IMR-90 (cell line): ENCODE measurements around the gene NME7. TPM values are rescaled to one million over a fixed set of nuclear protein-coding genes. Genes with fewer than 3 reads are reported as not detected.

ENCODE experiments used
- ATAC-seq: fragments of 200-7000 bp; cut with Tn5 transposase; 2 replicates; pipeline ENCODE4 v1.9.1; 2020; ENCODE audit warnings: low read depth, mild to moderate bottlenecking, moderate library complexity
- BruUV-seq: library from RNA; stranded (reverse); fragments of 400-500 nt; replicated peaks from 2 replicates; lab custom pipeline; 2021; lab: Mats Ljungman, UMichigan
- CTCF ChIA-PET: fragments of 300-600 bp; formaldehyde crosslinking; extraction: SDS; loops from one replicate; lab custom pipeline; 2021; ENCODE audit warnings: antibody characterized with exemption; lab: Yijun Ruan, JAX
- POLR2A ChIA-PET: fragments of 300-600 bp; sonication (Branson Sonifier 250); formaldehyde crosslinking; loops from one replicate; lab custom pipeline; 2022; ENCODE audit warnings: antibody characterized with exemption; ENCODE audit not compliant: unreplicated experiment; lab: Charles Lee
- DNase-seq: peaks from one replicate; pipeline ENCODE4 v3.0.0; 2013
- H2AFZ ChIP-seq: replicated peaks from 2 replicates; pipeline ENCODE3; 2013; ENCODE audit warnings: low read length, mild to moderate bottlenecking; ENCODE audit not compliant: poor library complexity
- H2AK5ac ChIP-seq: 2 replicates; pipeline ENCODE4 v1.6.1; 2013; ENCODE audit warnings: low read depth, low read length, inconsistent platforms
- H2AK9ac ChIP-seq: replicated peaks from 2 replicates; pipeline ENCODE3; 2013; ENCODE audit warnings: mild to moderate bottlenecking, low read depth, low read length, moderate library complexity; ENCODE audit not compliant: poor library complexity
- H2BK120ac ChIP-seq: 2 replicates; pipeline ENCODE4 v1.6.1; 2013; ENCODE audit warnings: low read depth, low read length, inconsistent platforms
- H2BK15ac ChIP-seq: 3 replicates; pipeline ENCODE4 v1.6.1; 2013; ENCODE audit warnings: low read depth, low read length, inconsistent platforms
- H2BK20ac ChIP-seq: 2 replicates; pipeline ENCODE4 v1.6.1; 2013; ENCODE audit warnings: low read depth, mild to moderate bottlenecking, inconsistent platforms, low read length, moderate library complexity
- H2BK5ac ChIP-seq: 2 replicates; pipeline ENCODE4 v1.6.1; 2013; ENCODE audit warnings: mild to moderate bottlenecking, low read depth, low read length, inconsistent platforms; ENCODE audit not compliant: poor library complexity, severe bottlenecking
- H3K14ac ChIP-seq: replicated peaks from 2 replicates; pipeline ENCODE4 v1.6.1; 2013; ENCODE audit warnings: low read depth, low read length, inconsistent platforms
- H3K18ac ChIP-seq: 2 replicates; pipeline ENCODE4 v1.6.1; 2013; ENCODE audit warnings: low read depth, low read length, control low read depth
- H3K23ac ChIP-seq: 2 replicates; pipeline ENCODE4 v1.6.1; 2013; ENCODE audit warnings: low read depth, low read length, inconsistent platforms
- H3K27ac ChIP-seq: 2 replicates; pipeline ENCODE4 v1.5.1; 2013; ENCODE audit warnings: mild to moderate bottlenecking, control low read depth, low read length; ENCODE audit not compliant: insufficient read depth
- H3K27me3 ChIP-seq: 2 replicates; pipeline ENCODE4 v1.6.1; 2013; ENCODE audit warnings: low read length; ENCODE audit not compliant: control insufficient read depth, insufficient read depth
- H3K36me3 ChIP-seq: 2 replicates; pipeline ENCODE4 v1.6.1; 2013; ENCODE audit warnings: low read length, mixed read lengths; ENCODE audit not compliant: control insufficient read depth, insufficient read depth
- H3K4ac ChIP-seq: 2 replicates; pipeline ENCODE4 v1.6.1; 2013; ENCODE audit warnings: low read depth, low read length, inconsistent platforms
- H3K4me1 ChIP-seq: 2 replicates; pipeline ENCODE4 v1.6.1; 2013; ENCODE audit warnings: low read length, mixed read lengths; ENCODE audit not compliant: control insufficient read depth, insufficient read depth
- H3K4me2 ChIP-seq: 2 replicates; pipeline ENCODE4 v1.6.1; 2013; ENCODE audit warnings: low read depth, mild to moderate bottlenecking, control low read depth, low read length, moderate library complexity
- H3K4me3 ChIP-seq: 2 replicates; pipeline ENCODE4 v1.5.1; 2013; ENCODE audit warnings: low read depth, mild to moderate bottlenecking, control low read depth, low read length, moderate library complexity; ENCODE audit not compliant: insufficient read depth
- H3K56ac ChIP-seq: 2 replicates; pipeline ENCODE4 v1.6.1; 2013; ENCODE audit warnings: low read length, inconsistent platforms; ENCODE audit not compliant: insufficient read depth; ENCODE audit errors: extremely low read depth
- H3K79me1 ChIP-seq, 2 experiments: 2 replicates each; pipeline ENCODE4 v1.6.1; 2013; ENCODE audit warnings: low read length in 2 of 2, inconsistent platforms in 1 of 2, low read depth in 1 of 2
- H3K9ac ChIP-seq: 2 replicates; pipeline ENCODE4 v1.6.1; 2013; ENCODE audit warnings: low read depth, low read length, control low read depth
- H3K9me1 ChIP-seq: 2 replicates; pipeline ENCODE4 v1.6.1; 2013; ENCODE audit warnings: low read length, inconsistent platforms; ENCODE audit not compliant: insufficient read depth
- H3K9me3 ChIP-seq: 2 replicates; pipeline ENCODE4 v1.6.1; 2013; ENCODE audit warnings: low read length; ENCODE audit not compliant: control insufficient read depth, insufficient read depth
- H4K20me1 ChIP-seq: 2 replicates; pipeline ENCODE4 v1.6.1; 2013; ENCODE audit warnings: low read length, inconsistent platforms; ENCODE audit not compliant: insufficient read depth
- H4K5ac ChIP-seq: 2 replicates; pipeline ENCODE4 v1.6.1; 2013; ENCODE audit warnings: mild to moderate bottlenecking, low read depth, low read length, control low read depth
- H4K8ac ChIP-seq, 2 experiments: 2 replicates each; pipeline ENCODE4 v1.6.1; 2013; ENCODE audit warnings: low read depth in 2 of 2, low read length in 2 of 2, control low read depth in 1 of 2, inconsistent platforms in 1 of 2
- H4K91ac ChIP-seq: 2 replicates; pipeline ENCODE4 v1.6.1; 2013; ENCODE audit warnings: low read depth, low read length, inconsistent platforms; ENCODE audit not compliant: insufficient read depth
- BHLHE40 ChIP-seq: fragments of 150-350 bp; IDR thresholded peaks from 2 replicates; pipeline ENCODE4 v1.6.1; 2016; ENCODE audit warnings: mild to moderate bottlenecking, low read depth, low read length
- CEBPB ChIP-seq: IDR thresholded peaks from 2 replicates; pipeline ENCODE4 v1.6.1; 2012; ENCODE audit warnings: low read depth, low read length, improper control_type of control experiment
- CHD1 ChIP-seq: IDR thresholded peaks from 2 replicates; pipeline ENCODE4 v1.6.1; 2012; ENCODE audit warnings: low read depth, low read length, improper control_type of control experiment
- CTCF ChIP-seq: conservative IDR thresholded peaks from 2 replicates; pipeline ENCODE4 v1.5.1; 2012; ENCODE audit warnings: mild to moderate bottlenecking, low read depth, low read length, improper control_type of control experiment
- ELK1 ChIP-seq: fragments of 150-350 bp; IDR thresholded peaks from 2 replicates; pipeline ENCODE4 v1.6.1; 2016; ENCODE audit warnings: low read depth, mild to moderate bottlenecking, low read length, moderate library complexity, borderline replicate concordance
- FOS ChIP-seq: fragments of 150-350 bp; IDR thresholded peaks from 2 replicates; pipeline ENCODE4 v1.6.1; 2016; ENCODE audit warnings: low read depth, low read length
- MAZ ChIP-seq: IDR thresholded peaks from 2 replicates; pipeline ENCODE4 v1.6.1; 2012; ENCODE audit warnings: low read depth, mild to moderate bottlenecking, low read length, improper control_type of control experiment, moderate library complexity, borderline replicate concordance
- MXI1 ChIP-seq: IDR thresholded peaks from 2 replicates; pipeline ENCODE4 v1.6.1; 2012; ENCODE audit warnings: low read depth, mild to moderate bottlenecking, low read length, moderate library complexity, borderline replicate concordance
- POLR2A ChIP-seq: IDR thresholded peaks from 2 replicates; pipeline ENCODE4 v1.6.1; 2012; ENCODE audit warnings: mild to moderate bottlenecking, low read depth, low read length
- RAD21 ChIP-seq: IDR thresholded peaks from 2 replicates; pipeline ENCODE4 v1.6.1; 2012; ENCODE audit warnings: low read length, improper control_type of control experiment
- RCOR1 ChIP-seq: IDR thresholded peaks from 2 replicates; pipeline ENCODE4 v1.6.1; 2012; ENCODE audit warnings: mild to moderate bottlenecking, low read length, improper control_type of control experiment; ENCODE audit not compliant: insufficient replicate concordance
- RFX5 ChIP-seq: IDR thresholded peaks from 2 replicates; pipeline ENCODE4 v1.8.0; 2012; ENCODE audit warnings: low read depth, mild to moderate bottlenecking, low read length, moderate library complexity
- SMC3 ChIP-seq: fragments of 150-350 bp; IDR thresholded peaks from 2 replicates; pipeline ENCODE4 v1.6.1; 2016; ENCODE audit warnings: low read depth, mild to moderate bottlenecking, antibody characterized with exemption, low read length, moderate library complexity
- WGBS, 2 experiments: methylation state at CpG; one replicate each; pipeline versions ENCODE4 v1.1.5 to v1.1.7; 2013; ENCODE audit warnings: missing lambda C conversion rate in 2 of 2; ENCODE audit not compliant: insufficient read length in 1 of 2; ENCODE audit errors: extremely low coverage in 2 of 2; 5-methylcytosine and 5-hydroxymethylcytosine counted together
- dilution Hi-C: fragments of 300-500 bp; cut with HindIII; formaldehyde crosslinking; loops from one replicate; pipeline ENCODE4 v1.14.3; 2018; ENCODE audit warnings: low sequenced_read_pairs; ENCODE audit not compliant: unreplicated experiment
- in situ Hi-C: fragments of 300-500 bp; cut with MboI; formaldehyde crosslinking; loops from 3 replicates; pipeline ENCODE4 v1.14.3; 2019; ENCODE audit warnings: low sequenced_read_pairs, inconsistent platforms, mixed read lengths
- intact Hi-C: fragments of 100-400 bp; cut with micrococcal nuclease; formaldehyde crosslinking; loops from 2 replicates; pipeline ENCODE4 v1.10.0; 2022
- polyA plus RNA-seq, 3 experiments: library from polyadenylated mRNA; depleted of rRNA; stranded (reverse); fragments of >200 nt; gene quantifications; 2 replicates each; pipeline ENCODE4 v1.2.3, GENCODE V29; 2012; ENCODE audit warnings: low replicate concordance in 1 of 3
- total RNA-seq: library from RNA; depleted of rRNA; stranded (reverse); fragments of >200 nt; gene quantifications from 2 replicates; pipeline ENCODE4 v1.2.3, GENCODE V29; 2012

NME7 gene
- total and polyA plus RNA-seq, 2 of the 4 experiments (the other 2 are of a cell fraction), result 18.3 to 22.4 TPM

GRCh38 chr1:169346036-169346589 lies 21.5 kb downstream of the NME7 start:
- H2AFZ ChIP-seq, result no peak overlapping the region
- H3K79me1 ChIP-seq, result 0 out of 4 replicates have a peak, but pooled peaks cover 0 to 3% of the 10 kb centered on the region in 2 experiments
- no peak overlapping the region for H2AK5ac ChIP-seq
- TF ChIP-seq RCOR1, result no peak
- TF ChIP-seq MXI1, result no peak
- TF ChIP-seq MAZ, result no peak
- TF ChIP-seq RAD21, result no peak
- TF ChIP-seq SMC3, result no peak
- TF ChIP-seq CHD1, result no peak
- no peak for TF ChIP-seq RFX5
- no peak for TF ChIP-seq CEBPB
- TF ChIP-seq BHLHE40, result no peak
- TF ChIP-seq POLR2A, result no peak
- TF ChIP-seq FOS, result no peak
- no peak for TF ChIP-seq CTCF
- TF ChIP-seq ELK1, result no peak
- no peaks in the 10 kb centered on the region for H3K9me3 ChIP-seq
- no peak overlapping the region for H3K56ac ChIP-seq
- H3K9ac ChIP-seq, result no peak overlapping the region
- 100% methylated on average over 2 of the region's 3 CpGs; no CpG with 5 or more reads in 1 of the 2 experiments for WGBS, 2 experiments
- no peak overlapping the region for H2BK20ac ChIP-seq
- H3K27me3 ChIP-seq, result no peaks in the 10 kb centered on the region
- H2BK5ac ChIP-seq, result no peak overlapping the region
- H2AK9ac ChIP-seq, result no peak overlapping the region
- in situ Hi-C loops (loop anchor here (10.0 kb wide), 1 partner anchor 911 kb away; no protein-coding TSS in a partner anchor), dilution Hi-C loops (no loop called here), intact Hi-C loops (loop anchor here (10.0 kb wide), 1 partner anchor 711 kb away; no protein-coding TSS in a partner anchor)
- H3K4me3 ChIP-seq, result no peak overlapping the region
- H2BK120ac ChIP-seq, result no peak overlapping the region
- H3K4me2 ChIP-seq, result no peak overlapping the region
- no peak overlapping the region for H3K14ac ChIP-seq
- H4K8ac ChIP-seq, result no peak overlapping the region
- H3K4me1 ChIP-seq, result no peaks in the 10 kb centered on the region
- no peak overlapping the region for H4K5ac ChIP-seq
- no peak overlapping the region for H3K23ac ChIP-seq
- H3K18ac ChIP-seq, result no peak overlapping the region
- H3K4ac ChIP-seq, result no peak overlapping the region
- H3K36me3 ChIP-seq, result no peaks in the 10 kb centered on the region
- no peaks in the 10 kb centered on the region for H4K20me1 ChIP-seq
- no peak overlapping the region for H2BK15ac ChIP-seq
- H4K91ac ChIP-seq, result no peak overlapping the region
- no TSS peak for BruUV-seq
- ATAC-seq (no peak), DNase-seq (no peak)
- ChIA-PET POLR2A (no interaction called here), CTCF (interaction anchor here (1.2 kb wide), 1 partner anchor 743 kb away, joined by 3 read pairs; no protein-coding TSS in a partner anchor)
- no peak overlapping the region for H3K27ac ChIP-seq
- H3K9me1 ChIP-seq, result no peaks in the 10 kb centered on the region
